H1 (cell line): ENCODE measurements around the gene MECR. TPM values are rescaled to one million over a fixed set of nuclear protein-coding genes. Genes with fewer than 3 reads are reported as not detected.

Source experiments
- CTCF ChIA-PET: fragments of 300-600 bp; sonication (Branson Sonifier 250); formaldehyde crosslinking; loops from one replicate; lab custom pipeline; 2021; ENCODE audit not compliant: partially characterized antibody; lab: Charles Lee
- POLR2A ChIA-PET: fragments of 300-600 bp; sonication (Branson Sonifier 250); formaldehyde crosslinking; loops from one replicate; lab custom pipeline; 2021; ENCODE audit warnings: inconsistent platforms; ENCODE audit not compliant: partially characterized antibody; lab: Charles Lee
- DNase-seq, 2 experiments: peaks; one replicate each; pipeline versions ENCODE4 v3.0.0 to v3.0.0-alpha.2; 2010 to 2022; ENCODE audit warnings: low spot score in 2 of 2, low read depth in 1 of 2, mixed read lengths in 1 of 2
- FAIRE-seq: peaks from 2 replicates; lab custom pipeline; 2011; peaks lifted over from hg19 to GRCh38; lab: Jason Lieb, UNC
- H2AFZ ChIP-seq: 2 replicates; pipeline ENCODE4 v1.8.1; 2012; ENCODE audit warnings: low read length, inconsistent platforms
- H2AK5ac ChIP-seq: 2 replicates; pipeline ENCODE4 v1.6.1; 2013; ENCODE audit warnings: low read depth, low read length
- H2BK120ac ChIP-seq: replicated peaks from 2 replicates; pipeline ENCODE3; 2013; ENCODE audit warnings: low read depth, low read length, inconsistent platforms
- H2BK12ac ChIP-seq: 2 replicates; pipeline ENCODE4 v1.6.1; 2013; ENCODE audit warnings: low read depth, low read length
- H2BK15ac ChIP-seq: 2 replicates; pipeline ENCODE4 v1.6.1; 2013; ENCODE audit warnings: low read length
- H2BK20ac ChIP-seq: 2 replicates; pipeline ENCODE4 v1.6.1; 2013; ENCODE audit warnings: low read length
- H2BK5ac ChIP-seq: 2 replicates; pipeline ENCODE4 v1.6.1; 2013; ENCODE audit warnings: low read depth, low read length
- H3K14ac ChIP-seq: 2 replicates; pipeline ENCODE4 v1.6.1; 2013; ENCODE audit warnings: inconsistent platforms; ENCODE audit not compliant: insufficient read length
- H3K18ac ChIP-seq: 2 replicates; pipeline ENCODE4 v1.6.1; 2013; ENCODE audit warnings: low read length; ENCODE audit errors: extremely low read depth
- H3K23ac ChIP-seq: 2 replicates; pipeline ENCODE4 v1.6.1; 2013; ENCODE audit warnings: inconsistent platforms; ENCODE audit not compliant: insufficient read length
- H3K23me2 ChIP-seq: 2 replicates; pipeline ENCODE4 v1.6.1; 2013; ENCODE audit warnings: low read depth, low read length
- H3K27ac ChIP-seq: 2 replicates; pipeline ENCODE4 v1.6.1; 2011; ENCODE audit warnings: low read depth, low read length, inconsistent platforms
- H3K27me3 ChIP-seq, 4 experiments: replicated peaks in 1 of 4; 1 replicate in 1 of 4; 2 replicates in 3 of 4; pipeline versions ENCODE4 v1.6.1 to v1.8.1; 2011 to 2013; ENCODE audit warnings: low read length in 3 of 4, mild to moderate bottlenecking in 3 of 4, inconsistent platforms in 2 of 4, mixed read lengths in 2 of 4, moderate library complexity in 1 of 4; ENCODE audit not compliant: control insufficient read depth in 3 of 4, insufficient read depth in 3 of 4; ENCODE audit errors: extremely low read depth in 1 of 4
- H3K36me3 ChIP-seq, 4 experiments: 2 replicates each; pipeline versions ENCODE4 v1.6.1 to v1.8.1; 2011 to 2013; ENCODE audit warnings: mild to moderate bottlenecking in 4 of 4, low read length in 3 of 4, moderate library complexity in 2 of 4, control low read depth in 1 of 4, inconsistent platforms in 1 of 4; ENCODE audit not compliant: insufficient read depth in 4 of 4, control insufficient read depth in 2 of 4
- H3K4ac ChIP-seq: replicated peaks from 2 replicates; pipeline ENCODE3; 2013; ENCODE audit warnings: low read length, low read depth, mixed read lengths, inconsistent platforms; ENCODE audit not compliant: insufficient read length
- H3K4me1 ChIP-seq, 4 experiments: replicated peaks in 1 of 4; 1 replicate in 1 of 4; 2 replicates in 3 of 4; pipeline versions ENCODE4 v1.6.1 to v1.8.1; 2011 to 2013; ENCODE audit warnings: low read length in 3 of 4, inconsistent platforms in 2 of 4, mixed read lengths in 1 of 4; ENCODE audit not compliant: insufficient read depth in 4 of 4, control insufficient read depth in 3 of 4
- H3K4me2 ChIP-seq, 2 experiments: 2 replicates each; pipeline versions ENCODE4 v1.6.1 to v1.8.1; 2011 to 2013; ENCODE audit warnings: low read depth in 2 of 2, low read length in 2 of 2, control low read depth in 1 of 2, inconsistent platforms in 1 of 2, mild to moderate bottlenecking in 1 of 2; ENCODE audit not compliant: insufficient read depth in 1 of 2
- H3K4me3 ChIP-seq, 4 experiments: fragments of 200-600, 300-600 bp in 1 of 4; sonication (generic), shearing (Covaris generic), sonication (Bioruptor Twin) in 1 of 4; 2 replicates each; pipeline versions ENCODE4 v1.5.1 to v1.8.1; 2011 to 2016; ENCODE audit warnings: low read length in 4 of 4, low read depth in 3 of 4, control low read depth in 2 of 4, inconsistent platforms in 2 of 4, mild to moderate bottlenecking in 2 of 4, mixed read lengths in 1 of 4, moderate library complexity in 1 of 4; ENCODE audit not compliant: insufficient read depth in 2 of 4; ENCODE audit errors: extremely low read depth in 1 of 4
- H3K56ac ChIP-seq: replicated peaks from 2 replicates; pipeline ENCODE3; 2013; ENCODE audit warnings: low read depth, mild to moderate bottlenecking, mixed read lengths, low read length, inconsistent platforms; ENCODE audit not compliant: insufficient read length
- H3K79me1 ChIP-seq: 2 replicates; pipeline ENCODE4 v1.6.1; 2013; ENCODE audit warnings: low read depth, low read length, control low read depth
- H3K79me2 ChIP-seq, 2 experiments: 2 replicates each; pipeline versions ENCODE4 v1.6.1 to v1.8.1; 2012 to 2013; ENCODE audit warnings: low read length in 2 of 2, mild to moderate bottlenecking in 2 of 2, inconsistent platforms in 1 of 2; ENCODE audit not compliant: insufficient read depth in 2 of 2, control insufficient read depth in 1 of 2
- H3K9ac ChIP-seq, 4 experiments: replicated peaks in 1 of 4; 1 replicate in 1 of 4; 2 replicates in 3 of 4; pipeline versions ENCODE4 v1.6.1 to v1.8.1; 2011 to 2013; ENCODE audit warnings: low read depth in 3 of 4, low read length in 3 of 4, control low read depth in 2 of 4, mild to moderate bottlenecking in 2 of 4, moderate library complexity in 2 of 4, inconsistent platforms in 1 of 4; ENCODE audit errors: extremely low read depth in 1 of 4
- H3K9me3 ChIP-seq, 2 experiments: 2 replicates each; pipeline versions ENCODE4 v1.6.1 to v1.8.1; 2012 to 2013; ENCODE audit warnings: mild to moderate bottlenecking in 2 of 2, moderate library complexity in 2 of 2, control low read depth in 1 of 2, inconsistent platforms in 1 of 2, low read depth in 1 of 2, low read length in 1 of 2, mixed read lengths in 1 of 2; ENCODE audit not compliant: insufficient read depth in 2 of 2
- H4K20me1 ChIP-seq, 2 experiments: replicated peaks in 1 of 2; 2 replicates each; pipeline versions ENCODE3 to v1.8.1; 2011 to 2013; ENCODE audit warnings: inconsistent platforms in 2 of 2, low read length in 2 of 2, mild to moderate bottlenecking in 1 of 2; ENCODE audit not compliant: insufficient read depth in 2 of 2, control insufficient read depth in 1 of 2
- H4K5ac ChIP-seq: 2 replicates; pipeline ENCODE4 v1.6.1; 2013; ENCODE audit warnings: low read length, low read depth, mixed read lengths, inconsistent platforms; ENCODE audit not compliant: insufficient read length
- H4K8ac ChIP-seq: 2 replicates; pipeline ENCODE4 v1.8.0; 2013; ENCODE audit warnings: mild to moderate bottlenecking, moderate library complexity, low read length, inconsistent platforms; ENCODE audit not compliant: insufficient read depth; ENCODE audit errors: extremely low read depth
- H4K91ac ChIP-seq: replicated peaks from 2 replicates; pipeline ENCODE3; 2013; ENCODE audit warnings: low read length, mixed read lengths, inconsistent platforms; ENCODE audit not compliant: insufficient read length
- ATF3 ChIP-seq: IDR thresholded peaks from 2 replicates; pipeline ENCODE4 v1.6.1; 2011; ENCODE audit warnings: low read depth, mild to moderate bottlenecking, low read length; ENCODE audit not compliant: insufficient read depth
- BRCA1 ChIP-seq: IDR thresholded peaks from 2 replicates; pipeline ENCODE4 v1.6.1; 2012; ENCODE audit warnings: low read depth, low read length, improper control_type of control experiment
- KDM1A ChIP-seq: fragments of 200-600, 300-600 bp; sonication (generic); IDR thresholded peaks from 2 replicates; pipeline ENCODE4 v1.7.1; 2016; ENCODE audit warnings: mild to moderate bottlenecking, low read length, borderline replicate concordance
- MAX ChIP-seq: IDR thresholded peaks from 2 replicates; pipeline ENCODE4 v1.6.1; 2012; ENCODE audit warnings: inconsistent platforms
- SAP30 ChIP-seq: fragments of 300-600 bp; sonication (generic); IDR thresholded peaks from 2 replicates; pipeline ENCODE4 v1.7.1; 2012; ENCODE audit warnings: low read length, moderate library complexity, mild to moderate bottlenecking, inconsistent platforms; ENCODE audit not compliant: insufficient read depth, insufficient replicate concordance
- SUZ12 ChIP-seq: fragments of 200-600 bp; sonication (generic); IDR thresholded peaks from 2 replicates; pipeline ENCODE4 v1.6.1; 2012; ENCODE audit warnings: mild to moderate bottlenecking, inconsistent platforms, low read length, moderate library complexity, mixed read lengths
- TBP ChIP-seq: IDR thresholded peaks from 2 replicates; pipeline ENCODE4 v1.6.1; 2011; ENCODE audit warnings: low read depth, low read length, improper control_type of control experiment
- USF2 ChIP-seq: IDR thresholded peaks from 2 replicates; pipeline ENCODE4 v1.6.1; 2011; ENCODE audit warnings: low read length, improper control_type of control experiment
- YY1 ChIP-seq: IDR thresholded peaks from 2 replicates; pipeline ENCODE4 v1.6.1; 2011; ENCODE audit warnings: low read depth, mild to moderate bottlenecking, low read length
- WGBS, 2 experiments: shearing (Covaris generic) in 1 of 2; methylation state at CpG; one replicate each; pipeline versions ENCODE4 v1.1.6 to v1.1.7; 2013 to 2015; ENCODE audit warnings: low lambda C conversion rate in 2 of 2, mixed read lengths in 2 of 2, inconsistent platforms in 1 of 2, low coverage in 1 of 2, missing lambda C conversion rate in 1 of 2; ENCODE audit not compliant: insufficient replicate concordance in 2 of 2, insufficient coverage in 1 of 2, insufficient read length in 1 of 2; ENCODE audit errors: extremely low coverage in 1 of 2, missing lambda C conversion rate in 1 of 2; 5-methylcytosine and 5-hydroxymethylcytosine counted together
- polyA plus RNA-seq, 7 experiments: library from polyadenylated mRNA; depleted of rRNA in 3 of 7; stranded (reverse) in 5 of 7; unstranded in 2 of 7; fragments of >200 nt in 5 of 7; fragments of 200-250 nt in 2 of 7; gene quantifications; 1 replicate in 5 of 7; 2 replicates in 1 of 7; 4 replicates in 1 of 7; pipeline versions ENCODE4 v1.2.1 to v1.2.3, GENCODE V29; 2011 to 2013; ENCODE audit warnings: missing spikeins in 2 of 7, mixed read lengths in 2 of 7
- total RNA-seq: library from RNA; stranded (reverse); fragmentation: NEBNext Ultra II Directional; extraction: Animal tissue kit (Norgen Biotek cat#: 25700); gene quantifications from 2 replicates; pipeline ENCODE4 v1.2.1, GENCODE V29; 2021

The MECR gene
- total and polyA plus RNA-seq, 2 of the 8 experiments (the other 6 are each of a cell fraction or from before 2014, with no cell fraction given) = 24.2 to 24.4 TPM

GRCh38 chr1:29201595-29202051 lies 29.1 kb downstream of the MECR start:
- no peak overlapping the region for H3K56ac ChIP-seq
- H4K5ac ChIP-seq = no peak overlapping the region
- no peak overlapping the region for H4K8ac ChIP-seq
- H3K14ac ChIP-seq = no peak overlapping the region
- H3K79me1 ChIP-seq = no peaks in the 10 kb centered on the region
- H3K9me3 ChIP-seq = no peaks in the 10 kb centered on the region
- no peaks in the 10 kb centered on the region for H3K79me2 ChIP-seq
- H3K27me3 ChIP-seq = no peaks in the 10 kb centered on the region
- peaks cover 2 to 31% (median 21%) of the 10 kb centered on the region in 4 experiments; a peak in 6 of 8 replicates for H3K36me3 ChIP-seq
- H4K91ac ChIP-seq = no peak overlapping the region
- POLR2A ChIA-PET = interaction anchor here (0.7 to 1.7 kb wide), 4 partner anchors 20 to 77 kb away, joined by 3 to 6 read pairs (median 4); partner anchors contain the start of gene SRSF4
- DNase-seq (no peak), FAIRE-seq (no peak)
- no peak overlapping the region for H2BK12ac ChIP-seq
- no peak overlapping the region for H2BK20ac ChIP-seq
- H2BK120ac ChIP-seq = no peak overlapping the region
- no peak overlapping the region for H3K9ac ChIP-seq
- WGBS, 2 experiments = 91% methylated on average over 6 of the region's 6 CpGs; no CpG with 5 or more reads in 1 of the 2 experiments
- no peak overlapping the region for H3K4ac ChIP-seq
- no peak overlapping the region for H3K23ac ChIP-seq
- no peak overlapping the region for H2AFZ ChIP-seq
- H3K18ac ChIP-seq = no peak overlapping the region
- H4K20me1 ChIP-seq = peaks cover 0 to 2% of the 10 kb centered on the region in 2 experiments
- no peak overlapping the region for H2BK15ac ChIP-seq
- H2BK5ac ChIP-seq = peak overlapping the region; percentile 19; the same call in 1 of the 2 replicates
- CTCF ChIA-PET = interaction anchor here (0.7 to 5.3 kb wide), 33 partner anchors 9 to 327 kb away, joined by 3 to 20 read pairs (median 5); partner anchors contain the start of genes SRSF4 and TMEM200B
- no peak overlapping the region for H3K4me3 ChIP-seq
- H3K4me1 ChIP-seq = peaks cover 0 to 6% (median 2%) of the 10 kb centered on the region in 4 experiments; a peak in 2 of 7 replicates
- H2AK5ac ChIP-seq = no peak overlapping the region
- H3K27ac ChIP-seq = no peak overlapping the region
- H3K23me2 ChIP-seq = no peaks in the 10 kb centered on the region
- H3K4me2 ChIP-seq = no peak overlapping the region
- TF ChIP-seq ATF3 (no peak), BRCA1 (no peak), MAX (no peak), YY1 (no peak), SAP30 (no peak), TBP (no peak), USF2 (no peak), SUZ12 (no peak), KDM1A (no peak)
